ENCODE data around the gene ABHD16A. TPM values are rescaled to one million over a fixed set of nuclear protein-coding genes. Genes with fewer than 3 reads are reported as not detected.
A peak's percentile ranks its signal among the peaks of the same experiment; 100 is the strongest.

Gene ABHD16A
- total and polyA plus RNA-seq, 4 experiments from 2014 or later = 35.9 to 69.2 (median 56.4) TPM

- POLR2A ChIA-PET (ENCODE audit: partially characterized antibody) = no interaction called here
- no peaks in the 10 kb centered on the region for H3K36me3 ChIP-seq (ENCODE audit: insufficient read depth, low read length)
- CTCF ChIA-PET (ENCODE audit: partially characterized antibody) = no interaction called here
- H3K27ac ChIP-seq (ENCODE audit: low read depth, low read length) = no peak within 1 kb of the TSS
- intact Hi-C loops (cut with micrococcal nuclease) = no loop called here
- H3K27me3 Mint-ChIP-seq = peaks cover 0 to 2% of the 10 kb centered on the region in 2 donors
- H3K9me3 Mint-ChIP-seq = no peaks in the 10 kb centered on the region
- H3K36me3 Mint-ChIP-seq = peaks cover 0 to 4% of the 10 kb centered on the region in 2 donors
- no peak for DNase-seq
- H3K27ac Mint-ChIP-seq = peak within 1 kb of the TSS in 1 of 7 donors; percentile 74
- no peak within 1 kb of the TSS for H3K4me3 Mint-ChIP-seq
- no peaks in the 10 kb centered on the region for H3K9me3 ChIP-seq (ENCODE audit: control insufficient read depth in 1 of 2, low read length in 2 of 2)
- H3K4me1 Mint-ChIP-seq = peaks cover 4 to 15% (median 9%) of the 10 kb centered on the region in 4 donors
- H3K4me1 ChIP-seq (ENCODE audit: insufficient read depth, low read length) = peaks cover 10% of the 10 kb centered on the region
- H3K27me3 ChIP-seq (ENCODE audit: insufficient read depth, low read length) = no peaks in the 10 kb centered on the region
- H3K4me3 ChIP-seq (ENCODE audit: low read length in 2 of 2) = no peak within 1 kb of the TSS
Observed at GRCh38 chr6:31721351-31722020, 18.4 kb upstream of the ABHD16A start, which contains the start of gene LY6G6C. Gene LY6G6C, minus strand, starts transcription at chr6:31721746. Its CDS starts 67 bp downstream, at chr6:31721679.

DNA sequence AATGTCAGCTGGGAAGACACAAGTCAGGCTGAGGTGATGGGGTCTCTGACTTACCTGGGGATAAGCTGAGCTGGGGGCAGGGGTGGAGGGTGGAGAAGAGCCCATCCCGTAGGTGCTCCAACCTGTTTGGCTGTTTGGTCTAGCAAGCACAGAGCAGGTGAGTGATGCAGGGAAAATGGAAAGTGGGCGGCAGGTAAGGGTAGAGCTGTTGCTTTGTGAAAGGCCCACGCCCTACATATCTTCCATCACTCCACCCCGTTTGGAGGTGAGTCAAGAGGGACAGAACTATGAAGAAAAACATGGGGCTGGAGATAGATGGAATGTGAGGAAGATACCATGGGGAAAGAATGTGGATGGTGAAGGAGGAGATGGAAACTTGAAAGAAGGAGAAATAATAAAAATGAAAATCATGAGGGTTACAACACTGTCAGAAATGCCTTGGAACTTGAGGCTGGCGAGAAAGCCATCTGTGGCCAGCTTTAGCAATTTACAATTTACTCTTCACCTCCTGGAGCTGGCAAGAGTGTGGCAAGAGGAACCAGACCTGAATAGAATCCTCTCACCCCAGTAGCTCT is 17.2 kb upstream of the ABHD16A start:
- intact Hi-C loops (cut with micrococcal nuclease) = no loop called here
- H3K4me3 ChIP-seq (ENCODE audit: low read length in 2 of 2) = no peak overlapping the region
- no peaks in the 10 kb centered on the region for H3K9me3 ChIP-seq (ENCODE audit: control insufficient read depth in 1 of 2, low read length in 2 of 2)
- H3K9me3 Mint-ChIP-seq = no peaks in the 10 kb centered on the region
- no peaks in the 10 kb centered on the region for H3K36me3 Mint-ChIP-seq
- CTCF ChIA-PET (ENCODE audit: partially characterized antibody) = interaction anchor here (1.7 kb wide), 1 partner anchor 49 kb away, joined by 5 read pairs; no protein-coding TSS in a partner anchor
- H3K27me3 Mint-ChIP-seq = peaks cover 0 to 2% of the 10 kb centered on the region in 2 donors
- H3K27ac ChIP-seq (ENCODE audit: low read depth, low read length) = no peak overlapping the region
- no peaks in the 10 kb centered on the region for H3K36me3 ChIP-seq (ENCODE audit: insufficient read depth, low read length)
- H3K4me1 Mint-ChIP-seq = peaks cover 0 to 5% (median under 1%) of the 10 kb centered on the region in 4 donors
- peak overlapping the region in 2 of 7 donors; percentile 24 to 71 for H3K27ac Mint-ChIP-seq
- H3K27me3 ChIP-seq (ENCODE audit: insufficient read depth, low read length) = no peaks in the 10 kb centered on the region
- POLR2A ChIA-PET (ENCODE audit: partially characterized antibody) = interaction anchor here (0.6 to 1.2 kb wide), 2 partner anchors 18 to 101 kb away, joined by 3 to 6 read pairs; no protein-coding TSS in a partner anchor
- H3K4me1 ChIP-seq (ENCODE audit: insufficient read depth, low read length) = no peaks in the 10 kb centered on the region
- no peak overlapping the region for H3K4me3 Mint-ChIP-seq
- no peak for DNase-seq

GRCh38 chr6:31719001-31719400 is 15.9 kb upstream of the ABHD16A start:
- Histone ChIP-seq H3K4me1 (ENCODE audit: insufficient read depth, low read length) (no peaks in the 10 kb centered on the region), H3K27me3 (ENCODE audit: insufficient read depth, low read length) (no peaks in the 10 kb centered on the region), H3K36me3 (ENCODE audit: insufficient read depth, low read length) (no peaks in the 10 kb centered on the region), H3K9me3 (ENCODE audit: control insufficient read depth in 1 of 2, low read length in 2 of 2) (no peaks in the 10 kb centered on the region), H3K27ac (ENCODE audit: low read depth, low read length) (no peak overlapping the region), H3K4me3 (ENCODE audit: low read length in 2 of 2) (no peak overlapping the region)
- Mint-ChIP-seq H3K4me1 (peaks cover 0 to 5% (median 2%) of the 10 kb centered on the region in 4 donors), H3K36me3 (no peaks in the 10 kb centered on the region), H3K27ac (no peak overlapping the region), H3K9me3 (no peaks in the 10 kb centered on the region), H3K4me3 (no peak overlapping the region), H3K27me3 (peaks cover 0 to 2% of the 10 kb centered on the region in 2 donors)
- POLR2A ChIA-PET (ENCODE audit: partially characterized antibody) = no interaction called here
- CTCF ChIA-PET (ENCODE audit: partially characterized antibody) = interaction anchor here (1.7 kb wide), 1 partner anchor 51 kb away, joined by 5 read pairs; no protein-coding TSS in a partner anchor
- intact Hi-C loops (cut with micrococcal nuclease) = no loop called here
- DNase-seq = no peak

DNA sequence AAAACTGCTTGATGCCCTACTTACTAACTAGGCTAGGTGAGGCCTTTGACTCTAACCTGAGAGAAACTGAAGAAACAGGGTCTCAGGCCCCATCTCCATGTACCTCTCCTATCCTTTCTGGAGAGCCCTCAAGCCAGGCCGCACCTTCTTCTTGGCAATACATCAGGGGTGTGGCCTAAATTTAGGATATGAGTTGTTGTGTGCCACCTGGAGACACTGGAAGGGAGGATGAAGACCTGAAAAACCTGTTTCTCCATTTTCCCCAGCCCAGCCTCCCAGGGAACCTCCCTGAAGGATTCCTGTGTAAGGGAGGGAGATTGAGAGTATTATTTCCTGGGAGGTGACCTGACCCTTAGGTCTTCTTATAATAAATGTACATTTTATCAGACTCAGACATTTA is 15.1 kb upstream of the ABHD16A start:
- H3K36me3 Mint-ChIP-seq = no peaks in the 10 kb centered on the region
- CTCF ChIA-PET (ENCODE audit: partially characterized antibody) = no interaction called here

DNA sequence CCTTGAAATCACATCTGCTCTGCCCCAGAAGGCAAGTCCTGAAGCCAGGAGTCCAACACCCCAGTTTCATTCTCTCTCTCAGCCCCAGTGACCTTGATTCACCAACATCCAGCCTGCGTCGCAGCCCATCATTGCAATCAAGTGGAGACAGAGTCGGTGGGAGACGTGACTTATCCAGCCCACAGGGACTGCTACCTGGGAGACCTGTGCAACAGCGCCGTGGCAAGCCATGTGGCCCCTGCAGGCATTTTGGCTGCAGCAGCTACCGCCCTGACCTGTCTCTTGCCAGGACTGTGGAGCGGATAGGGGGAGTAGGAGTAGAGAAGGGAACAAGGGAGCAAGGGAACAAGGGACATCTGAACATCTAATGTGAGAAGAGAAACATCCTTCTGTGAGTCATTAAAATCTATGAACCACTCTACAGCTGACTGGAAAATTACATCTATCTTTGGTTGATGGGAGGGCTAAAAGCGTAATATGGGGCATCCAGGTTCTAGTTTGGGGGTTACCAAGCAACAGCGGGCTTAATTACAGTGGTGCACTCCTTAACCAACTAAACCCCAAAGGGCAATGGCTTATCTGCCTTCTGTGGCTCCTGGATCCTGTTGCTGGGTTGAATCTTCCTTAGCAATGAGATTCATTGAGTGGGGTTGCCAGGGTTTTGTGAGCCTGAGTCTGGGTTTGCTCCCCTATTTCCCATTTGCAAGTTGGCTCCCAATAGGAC is 14.5 kb upstream of the ABHD16A start:
- DNase-seq = no peak
- no peaks in the 10 kb centered on the region for H3K27me3 ChIP-seq (ENCODE audit: insufficient read depth, low read length)
- intact Hi-C loops (cut with micrococcal nuclease) = no loop called here
- H3K36me3 Mint-ChIP-seq = no peaks in the 10 kb centered on the region
- H3K9me3 ChIP-seq (ENCODE audit: control insufficient read depth in 1 of 2, low read length in 2 of 2) = no peaks in the 10 kb centered on the region
- POLR2A ChIA-PET (ENCODE audit: partially characterized antibody) = no interaction called here
- peaks cover 0 to 2% of the 10 kb centered on the region in 2 donors for H3K27me3 Mint-ChIP-seq
- H3K4me1 ChIP-seq (ENCODE audit: insufficient read depth, low read length) = no peaks in the 10 kb centered on the region
- H3K9me3 Mint-ChIP-seq = no peaks in the 10 kb centered on the region
- peaks cover 0 to 2% (median 0%) of the 10 kb centered on the region in 4 donors for H3K4me1 Mint-ChIP-seq
- no peak overlapping the region for H3K4me3 Mint-ChIP-seq
- H3K36me3 ChIP-seq (ENCODE audit: insufficient read depth, low read length) = no peaks in the 10 kb centered on the region
- H3K27ac ChIP-seq (ENCODE audit: low read depth, low read length) = no peak overlapping the region
- CTCF ChIA-PET (ENCODE audit: partially characterized antibody) = no interaction called here
- no peak overlapping the region for H3K4me3 ChIP-seq (ENCODE audit: low read length in 2 of 2)
- H3K27ac Mint-ChIP-seq = no peak overlapping the region

More for the DNA sequence above, 15.1 kb upstream of the ABHD16A start:
- H3K27me3 Mint-ChIP-seq = peaks cover 0 to 2% of the 10 kb centered on the region in 2 donors
- Histone ChIP-seq H3K4me3 (ENCODE audit: low read length in 2 of 2) (no peak overlapping the region), H3K27me3 (ENCODE audit: insufficient read depth, low read length) (no peaks in the 10 kb centered on the region), H3K27ac (ENCODE audit: low read depth, low read length) (no peak overlapping the region), H3K4me1 (ENCODE audit: insufficient read depth, low read length) (no peaks in the 10 kb centered on the region), H3K36me3 (ENCODE audit: insufficient read depth, low read length) (no peaks in the 10 kb centered on the region), H3K9me3 (ENCODE audit: control insufficient read depth in 1 of 2, low read length in 2 of 2) (no peaks in the 10 kb centered on the region)
- peak overlapping the region in 1 of 7 donors; percentile 42 for H3K27ac Mint-ChIP-seq
- intact Hi-C loops (cut with micrococcal nuclease) = no loop called here
- H3K4me3 Mint-ChIP-seq = no peak overlapping the region
- H3K4me1 Mint-ChIP-seq = peaks cover 0 to 2% (median 1%) of the 10 kb centered on the region in 4 donors
- POLR2A ChIA-PET (ENCODE audit: partially characterized antibody) = no interaction called here
- H3K9me3 Mint-ChIP-seq = no peaks in the 10 kb centered on the region
- DNase-seq = no peak

DNA sequence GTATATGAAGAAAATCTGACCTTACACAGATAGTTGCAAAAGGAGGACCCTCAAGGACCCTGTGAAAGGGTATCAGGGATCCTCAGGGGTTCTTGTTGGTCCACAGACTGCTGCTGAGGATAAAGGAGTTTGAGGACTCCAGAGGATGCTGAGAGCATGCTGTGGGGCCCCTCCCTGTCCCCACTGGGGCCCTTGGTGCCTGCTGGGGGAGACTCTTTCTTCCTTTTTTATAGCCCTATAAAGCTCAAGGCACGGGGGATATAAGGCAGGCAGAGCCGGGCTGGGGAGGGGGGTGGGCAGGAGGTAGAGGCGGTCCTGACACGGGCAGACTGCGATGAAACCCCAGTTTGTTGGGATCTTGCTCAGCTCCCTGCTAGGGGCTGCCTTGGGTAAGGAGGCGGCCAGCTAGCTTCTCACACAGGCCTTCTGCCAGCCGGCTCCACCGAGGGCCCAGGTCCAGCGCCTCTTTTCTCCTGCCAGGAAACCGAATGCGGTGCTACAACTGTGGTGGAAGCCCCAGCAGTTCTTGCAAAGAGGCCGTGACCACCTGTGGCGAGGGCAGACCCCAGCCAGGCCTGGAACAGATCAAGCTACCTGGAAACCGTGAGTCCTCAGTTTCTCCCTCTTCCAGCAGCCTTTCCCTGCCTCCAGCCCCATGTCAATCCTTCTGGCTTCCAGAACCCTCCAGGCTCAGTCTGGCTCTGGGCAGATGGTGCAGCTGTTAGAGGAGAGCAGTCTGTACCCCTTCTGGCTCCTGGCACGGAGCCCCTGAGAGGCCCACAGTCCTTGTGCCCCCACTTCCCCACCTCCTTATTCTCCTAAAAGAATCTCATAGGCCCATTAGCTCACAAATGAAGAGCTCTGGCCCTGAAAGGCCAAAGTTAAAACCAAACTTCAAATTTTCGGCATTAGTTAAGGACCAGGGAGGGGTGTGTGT is 12.2 kb upstream of the ABHD16A start, which contains the start of gene LY6G6D:
Gene LY6G6D, plus strand, starts transcription at position 327 of the 937 bp plus-strand sequence. Its CDS starts 8 bp downstream, at position 335.
- ChIA-PET CTCF (ENCODE audit: partially characterized antibody) (no interaction called here), POLR2A (ENCODE audit: partially characterized antibody) (interaction anchor here (0.7 to 1.4 kb wide), 4 partner anchors 11 to 257 kb away, joined by 3 to 4 read pairs (median 3); partner anchors contain the start of gene C6orf47)
- Mint-ChIP-seq H3K9me3 (no peaks in the 10 kb centered on the region), H3K36me3 (no peaks in the 10 kb centered on the region), H3K4me1 (peaks cover 5 to 16% (median 12%) of the 10 kb centered on the region in 4 donors), H3K27me3 (peaks cover 0 to 1% of the 10 kb centered on the region in 2 donors), H3K27ac (no peak within 1 kb of the TSS), H3K4me3 (no peak within 1 kb of the TSS)
- Histone ChIP-seq H3K27ac (ENCODE audit: low read depth, low read length) (no peak within 1 kb of the TSS), H3K36me3 (ENCODE audit: insufficient read depth, low read length) (no peaks in the 10 kb centered on the region), H3K4me1 (ENCODE audit: insufficient read depth, low read length) (peaks cover 11% of the 10 kb centered on the region), H3K27me3 (ENCODE audit: insufficient read depth, low read length) (no peaks in the 10 kb centered on the region), H3K9me3 (ENCODE audit: control insufficient read depth in 1 of 2, low read length in 2 of 2) (no peaks in the 10 kb centered on the region), H3K4me3 (ENCODE audit: low read length in 2 of 2) (no peak within 1 kb of the TSS)
- no peak for DNase-seq
- intact Hi-C loops (cut with micrococcal nuclease) = no loop called here
